K562 (cell line): ENCODE data around the gene CDH1. TPM values are rescaled to one million over a fixed set of nuclear protein-coding genes. Genes with fewer than 3 reads are reported as not detected.

Experiments
- CREM ChIP-seq: IDR thresholded peaks from 2 replicates; pipeline ENCODE4 v1.6.1; 2014; ENCODE audit warnings: antibody characterized with exemption, low read depth
- ELF4 ChIP-seq: fragments of 450-650 bp; formaldehyde crosslinking; IDR thresholded peaks from 2 replicates; pipeline ENCODE4 v1.4.0; 2022; ENCODE audit warnings: missing genetic modification characterization
- ELK3 ChIP-seq: fragments of 450-650 bp; formaldehyde crosslinking; IDR thresholded peaks from 2 replicates; pipeline ENCODE4 v1.4.0; 2020; ENCODE audit warnings: mild to moderate bottlenecking
- ZBTB40 ChIP-seq, 2 experiments: fragments of 450-650 bp in 1 of 2; sonication (generic) in 1 of 2; formaldehyde crosslinking in 1 of 2; IDR thresholded peaks; 2 replicates each; pipeline versions ENCODE4 v1.7.1 to v1.9.0; 2016 to 2022; ENCODE audit warnings: inconsistent platforms in 1 of 2, mild to moderate bottlenecking in 1 of 2, missing genetic modification reagents in 1 of 2
- ZNF3 ChIP-seq: fragments of 250-450 bp; sonication (Bioruptor Pico); IDR thresholded peaks from 2 replicates; pipeline ENCODE4 v1.5.0; 2021; ENCODE audit warnings: mild to moderate bottlenecking, moderate library complexity
- polyA plus RNA-seq, 8 experiments: library from polyadenylated mRNA; depleted of rRNA in 4 of 8; stranded (reverse) in 5 of 8; unstranded in 3 of 8; fragments of >200 nt; fragmentation: Nextera tagmentation in 2 of 8; fragmentation: Illumina TruSeq in 1 of 8; extraction: Ambion mirVana in 2 of 8; extraction: Trizol in 1 of 8; gene quantifications; 2 replicates each; pipeline versions ENCODE4 v1.2.1 to v1.2.3, GENCODE V29; 2011 to 2014; ENCODE audit warnings: inconsistent platforms in 1 of 8, missing spikeins in 1 of 8
- total RNA-seq, 7 experiments: library from RNA; depleted of rRNA in 6 of 7; stranded (reverse); fragments of >200 nt in 6 of 7; fragmentation: Illumina TruSeq in 2 of 7; extraction: Trizol in 2 of 7; gene quantifications; 2 replicates each; pipeline versions ENCODE4 v1.2.1 to v1.2.3, GENCODE V29; 2011 to 2021; ENCODE audit warnings: low replicate concordance in 1 of 7
- TF ChIP-seq, protein P1 (sequence below): fragments of 450-650 bp; IDR thresholded peaks from 2 replicates; pipeline ENCODE4 v1.6.1; 2016; ENCODE audit warnings: missing biosample characterization, missing genetic modification characterization

The CDH1 gene
- total and polyA plus RNA-seq, 9 of the 15 experiments (the other 6 are each of a cell fraction or from before 2014, with no cell fraction given): 0.01 to 0.69 TPM; not detected in 7

DNA sequence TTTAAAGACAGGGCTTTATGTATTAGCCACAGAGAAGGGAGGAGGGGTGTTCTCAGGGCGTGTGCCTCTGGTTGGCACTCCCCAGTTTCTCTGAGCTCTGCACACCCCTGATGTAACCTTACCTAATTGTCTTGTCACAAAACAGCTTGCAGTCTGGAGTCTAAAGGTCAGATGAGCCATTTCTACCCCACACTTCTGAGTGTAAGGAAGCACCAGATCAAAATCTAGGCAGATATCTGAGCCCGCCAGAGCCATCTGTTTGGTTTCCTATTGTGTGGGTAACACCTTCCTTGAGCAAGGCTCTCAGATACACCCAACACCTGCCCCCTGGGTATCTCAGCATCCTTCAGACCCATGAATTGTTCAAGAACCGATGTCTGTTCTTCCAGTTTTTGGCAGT is 15.5 kb downstream of the CDH1 start (continued):
- TF ChIP-seq, protein P1, sequence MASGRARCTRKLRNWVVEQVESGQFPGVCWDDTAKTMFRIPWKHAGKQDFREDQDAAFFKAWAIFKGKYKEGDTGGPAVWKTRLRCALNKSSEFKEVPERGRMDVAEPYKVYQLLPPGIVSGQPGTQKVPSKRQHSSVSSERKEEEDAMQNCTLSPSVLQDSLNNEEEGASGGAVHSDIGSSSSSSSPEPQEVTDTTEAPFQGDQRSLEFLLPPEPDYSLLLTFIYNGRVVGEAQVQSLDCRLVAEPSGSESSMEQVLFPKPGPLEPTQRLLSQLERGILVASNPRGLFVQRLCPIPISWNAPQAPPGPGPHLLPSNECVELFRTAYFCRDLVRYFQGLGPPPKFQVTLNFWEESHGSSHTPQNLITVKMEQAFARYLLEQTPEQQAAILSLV (tag): no peak
- TF ChIP-seq ELK3 (CRISPR knock-in tag): no peak
- TF ChIP-seq ZNF3 (CRISPR knock-in tag): no peak
- no peak for TF ChIP-seq CREM
- TF ChIP-seq ZBTB40 (IDR thresholded peaks at IDR 0.05): no peak
- TF ChIP-seq ZBTB40 (CRISPR knock-in tag; IDR thresholded peaks at IDR 0.05): no peak
- no peak for TF ChIP-seq ELF4 (CRISPR knock-in tag)
